ENCODE results near the gene SFXN5. TPM values are rescaled to one million over a fixed set of nuclear protein-coding genes. Genes with fewer than 3 reads are reported as not detected.

SFXN5 gene
- total and polyA plus RNA-seq, 2 donors (not counting 3 experiments of a cell fraction or from before 2014, with no cell fraction given), result 18.7 to 28.6 TPM

DNA sequence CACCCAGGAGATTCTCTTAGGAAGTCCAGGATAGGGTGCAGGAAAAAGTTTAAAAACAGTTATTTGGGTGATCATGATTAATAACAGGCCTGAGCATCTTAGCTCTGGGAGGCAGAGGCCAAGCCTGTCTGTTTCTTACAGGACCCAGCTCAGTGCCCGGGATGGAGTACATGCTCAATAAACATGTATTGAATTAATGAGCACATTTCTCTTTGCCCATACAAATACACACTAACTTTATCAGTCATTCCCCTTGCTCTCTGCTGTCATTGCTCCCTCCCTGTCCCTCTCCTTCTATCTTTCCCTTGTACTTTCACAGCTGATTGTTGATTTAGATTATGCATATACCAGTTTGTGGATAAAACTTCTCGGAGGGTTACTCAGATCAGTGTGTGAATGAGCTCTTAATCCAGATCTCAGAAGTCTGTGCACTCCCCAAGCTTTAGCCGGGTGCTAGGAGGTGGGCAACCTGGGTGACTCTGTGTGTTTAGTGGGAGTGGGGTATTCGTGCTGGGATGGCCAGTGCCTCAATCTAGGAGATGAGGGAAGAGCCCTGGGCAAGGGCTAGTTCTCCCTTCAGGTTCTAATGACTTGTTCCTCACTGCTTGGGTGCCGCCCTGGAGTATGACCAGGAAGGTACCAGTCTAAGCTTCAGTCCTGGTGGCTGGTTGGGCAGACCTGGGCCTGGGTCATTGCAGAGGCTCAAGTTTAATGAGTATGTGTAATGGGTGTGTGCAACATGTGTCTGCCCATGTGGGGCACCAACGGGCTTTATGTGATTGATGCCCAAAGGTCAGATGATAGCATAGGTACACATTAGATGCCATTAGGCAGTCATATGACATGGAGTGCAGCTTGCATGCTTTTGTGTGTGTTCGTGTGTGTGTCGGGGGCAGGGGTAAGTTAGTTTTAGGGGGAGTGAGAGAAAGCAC lies 143.6 kb downstream of the SFXN5 start:
- intact Hi-C loops (cut with micrococcal nuclease) (no loop called here), dilution Hi-C loops (cut with MboI; ENCODE audit: extremely low pct_ligation_motif_present, low sequenced_read_pairs) (no loop called here)
- Histone ChIP-seq H3K36me3 (ENCODE audit: control insufficient read depth in 2 of 2, extremely low read depth in 1 of 2, insufficient read depth in 2 of 2, low read length in 2 of 2) (no peaks in the 10 kb centered on the region), H3K4me3 (replicated peaks in 1 of 3; ENCODE audit: insufficient read depth in 1 of 3, low read depth in 1 of 3, low read length in 3 of 3) (no peak overlapping the region), H3K27me3 (ENCODE audit: control insufficient read depth in 2 of 2, insufficient read depth in 2 of 2, low read length in 2 of 2) (peaks cover 72 to 77% of the 10 kb centered on the region in 2 experiments), H3K9me3 (replicated peaks; ENCODE audit: control insufficient read depth, insufficient read depth, low read length) (peaks cover 3% of the 10 kb centered on the region), H3K4me1 (ENCODE audit: control insufficient read depth, extremely low read depth, insufficient read depth, low read length) (no peaks in the 10 kb centered on the region), H3K9me1 (replicated peaks; ENCODE audit: control insufficient read depth, extremely low read depth, insufficient read depth, low read length) (no peaks in the 10 kb centered on the region), H3K27ac (ENCODE audit: insufficient read depth, low read depth, low read length) (no peak overlapping the region), H4K20me1 (replicated peaks; ENCODE audit: control insufficient read depth, extremely low read depth, insufficient read depth, low read length) (no peaks in the 10 kb centered on the region), H3K4me2 (ENCODE audit: insufficient read depth, low read length) (no peak overlapping the region), H2AFZ (ENCODE audit: low read depth, low read length) (no peak overlapping the region), H3K79me2 (ENCODE audit: control insufficient read depth, insufficient read depth, low read length) (no peaks in the 10 kb centered on the region), H3K9ac (replicated peaks; ENCODE audit: extremely low read depth, insufficient read depth, low read length) (no peak overlapping the region)
- no peak for FAIRE-seq
- BruUV-seq (replicated peaks), result no TSS peak
- ChIA-PET POLR2A (no interaction called here), CTCF (interaction anchor here (5.3 to 5.8 kb wide), 2 partner anchors 34 to 46 kb away, joined by 25 to 26 read pairs; no protein-coding TSS in a partner anchor)
- no peak for TF ChIP-seq POLR2AphosphoS5 (IDR thresholded peaks at IDR 0.05; ENCODE audit: insufficient read depth, low read depth, low read length)
- TF ChIP-seq MYC (IDR thresholded peaks at IDR 0.05; ENCODE audit: low read depth, low read length), result no peak
- TF ChIP-seq, protein P1, sequence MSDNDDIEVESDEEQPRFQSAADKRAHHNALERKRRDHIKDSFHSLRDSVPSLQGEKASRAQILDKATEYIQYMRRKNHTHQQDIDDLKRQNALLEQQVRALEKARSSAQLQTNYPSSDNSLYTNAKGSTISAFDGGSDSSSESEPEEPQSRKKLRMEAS (IDR thresholded peaks at IDR 0.05; ENCODE audit: insufficient read depth, insufficient read length), result no peak
- TF ChIP-seq, protein P2, sequence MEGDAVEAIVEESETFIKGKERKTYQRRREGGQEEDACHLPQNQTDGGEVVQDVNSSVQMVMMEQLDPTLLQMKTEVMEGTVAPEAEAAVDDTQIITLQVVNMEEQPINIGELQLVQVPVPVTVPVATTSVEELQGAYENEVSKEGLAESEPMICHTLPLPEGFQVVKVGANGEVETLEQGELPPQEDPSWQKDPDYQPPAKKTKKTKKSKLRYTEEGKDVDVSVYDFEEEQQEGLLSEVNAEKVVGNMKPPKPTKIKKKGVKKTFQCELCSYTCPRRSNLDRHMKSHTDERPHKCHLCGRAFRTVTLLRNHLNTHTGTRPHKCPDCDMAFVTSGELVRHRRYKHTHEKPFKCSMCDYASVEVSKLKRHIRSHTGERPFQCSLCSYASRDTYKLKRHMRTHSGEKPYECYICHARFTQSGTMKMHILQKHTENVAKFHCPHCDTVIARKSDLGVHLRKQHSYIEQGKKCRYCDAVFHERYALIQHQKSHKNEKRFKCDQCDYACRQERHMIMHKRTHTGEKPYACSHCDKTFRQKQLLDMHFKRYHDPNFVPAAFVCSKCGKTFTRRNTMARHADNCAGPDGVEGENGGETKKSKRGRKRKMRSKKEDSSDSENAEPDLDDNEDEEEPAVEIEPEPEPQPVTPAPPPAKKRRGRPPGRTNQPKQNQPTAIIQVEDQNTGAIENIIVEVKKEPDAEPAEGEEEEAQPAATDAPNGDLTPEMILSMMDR (IDR thresholded peaks at IDR 0.05; ENCODE audit: extremely low read depth in 1 of 2, insufficient read depth in 1 of 2, low read depth in 1 of 2, low read length in 2 of 2), result no peak
- TF ChIP-seq JUN (IDR thresholded peaks at IDR 0.05; ENCODE audit: borderline replicate concordance, insufficient read depth, insufficient read length, low read depth), result no peak
- TF ChIP-seq FOS (IDR thresholded peaks at IDR 0.05; ENCODE audit: borderline replicate concordance, insufficient read depth, low read length), result no peak
- TF ChIP-seq GATA2 (IDR thresholded peaks at IDR 0.05; ENCODE audit: insufficient read depth, insufficient read length, low read depth, low read length), result no peak
- TF ChIP-seq POLR2A (IDR thresholded peaks at IDR 0.05; ENCODE audit: low read depth, low read length), result no peak
- TF ChIP-seq EZH2 (IDR thresholded peaks at IDR 0.05; ENCODE audit: borderline replicate concordance, low read depth, low read length, severe bottlenecking), result no peak
- no peak for DNase-seq (ENCODE audit: low read depth, low spot score)
